ENCODE results near the gene GTF3A. TPM values are rescaled to one million over a fixed set of nuclear protein-coding genes. Genes with fewer than 3 reads are reported as not detected.
A peak's percentile ranks its signal among the peaks of the same experiment; 100 is the strongest.

Gene GTF3A
- total and polyA plus RNA-seq, 4 experiments from 2014 or later: 225 to 688 (median 416) TPM

GRCh38 chr13:27405546-27406134 is 18.8 kb upstream of the GTF3A start:
- H3K36me3 Mint-ChIP-seq: no peaks in the 10 kb centered on the region
- ChIA-PET POLR2A (ENCODE audit: partially characterized antibody) (interaction anchor here (0.6 to 1.6 kb wide), 5 partner anchors 19 to 216 kb away, joined by 3 to 6 read pairs (median 4); partner anchors contain the start of genes GTF3A, MTIF3 and POLR1D), CTCF (ENCODE audit: partially characterized antibody) (interaction anchor here (0.8 to 3.2 kb wide), 10 partner anchors 9 to 425 kb away, joined by 3 to 32 read pairs (median 4); no protein-coding TSS in a partner anchor)
- no peaks in the 10 kb centered on the region for H3K36me3 ChIP-seq (ENCODE audit: insufficient read depth, low read length)
- peaks cover 0 to 5% (median 0%) of the 10 kb centered on the region in 8 donors for H3K9me3 Mint-ChIP-seq
- no peak overlapping the region for H3K4me3 ChIP-seq (ENCODE audit: low read length in 2 of 2)
- intact Hi-C loops (cut with micrococcal nuclease): loop anchor here (1.0 kb wide), 4 partner anchors 21 to 421 kb away; partner anchors contain the start of gene MTIF3
- no peak for DNase-seq
- peaks cover 2 to 8% (median 4%) of the 10 kb centered on the region in 4 donors for H3K4me1 Mint-ChIP-seq
- no peak overlapping the region for H3K4me3 Mint-ChIP-seq
- H3K27ac Mint-ChIP-seq: no peak overlapping the region
- no peaks in the 10 kb centered on the region for H3K9me3 ChIP-seq (ENCODE audit: control insufficient read depth in 1 of 2, low read length in 2 of 2)
- H3K27me3 Mint-ChIP-seq: peaks cover 9 to 13% of the 10 kb centered on the region in 2 donors
- H3K27me3 ChIP-seq (ENCODE audit: insufficient read depth, low read length): no peaks in the 10 kb centered on the region
- peaks cover 3% of the 10 kb centered on the region for H3K4me1 ChIP-seq (ENCODE audit: insufficient read depth, low read length)
- H3K27ac ChIP-seq (ENCODE audit: low read depth, low read length): no peak overlapping the region

- peak; percentile 49 to 60 (median 56) for DNase-seq
- POLR2A ChIA-PET (ENCODE audit: partially characterized antibody): interaction anchor here (0.6 to 1.2 kb wide), 3 partner anchors 18 to 20 kb away, joined by 3 to 4 read pairs (median 4); partner anchors contain the start of gene GTF3A
- Histone ChIP-seq H3K4me3 (ENCODE audit: low read length in 2 of 2) (no peak overlapping the region), H3K4me1 (ENCODE audit: insufficient read depth, low read length) (peaks cover 3% of the 10 kb centered on the region), H3K27me3 (ENCODE audit: insufficient read depth, low read length) (no peaks in the 10 kb centered on the region), H3K9me3 (ENCODE audit: control insufficient read depth in 1 of 2, low read length in 2 of 2) (no peaks in the 10 kb centered on the region), H3K36me3 (ENCODE audit: insufficient read depth, low read length) (no peaks in the 10 kb centered on the region), H3K27ac (ENCODE audit: low read depth, low read length) (no peak overlapping the region)
- H3K4me3 Mint-ChIP-seq: peak overlapping the region in 1 of 8 donors; percentile 71
- intact Hi-C loops (cut with micrococcal nuclease): loop anchor here (1.0 kb wide), 4 partner anchors 20 to 420 kb away; partner anchors contain the start of gene MTIF3
- peaks cover 0 to 5% (median 0%) of the 10 kb centered on the region in 8 donors for H3K9me3 Mint-ChIP-seq
- peaks cover 2 to 6% (median 4%) of the 10 kb centered on the region in 4 donors for H3K4me1 Mint-ChIP-seq
- no peaks in the 10 kb centered on the region for H3K36me3 Mint-ChIP-seq
- CTCF ChIA-PET (ENCODE audit: partially characterized antibody): interaction anchor here (0.6 to 3.2 kb wide), 11 partner anchors 19 to 424 kb away, joined by 3 to 32 read pairs (median 4); partner anchors contain the start of gene LNX2
- no peak overlapping the region for H3K27ac Mint-ChIP-seq
- H3K27me3 Mint-ChIP-seq: peaks cover 10 to 13% of the 10 kb centered on the region in 2 donors
Measured at GRCh38 chr13:27406178-27406939, 18.1 kb upstream of the GTF3A start.

GRCh38 chr13:27408074-27408473 is 16.3 kb upstream of the GTF3A start:
- CTCF ChIA-PET (ENCODE audit: partially characterized antibody): interaction anchor here (3.6 kb wide), 1 partner anchor 18 kb away, joined by 11 read pairs; no protein-coding TSS in a partner anchor
- no peak overlapping the region for H3K27ac ChIP-seq (ENCODE audit: low read depth, low read length)

GRCh38 chr13:27409013-27409412 is 15.4 kb upstream of the GTF3A start:
- Mint-ChIP-seq H3K36me3 (no peaks in the 10 kb centered on the region), H3K4me3 (no peak overlapping the region), H3K27ac (no peak overlapping the region), H3K9me3 (peaks cover 0 to 5% (median 0%) of the 10 kb centered on the region in 8 donors), H3K4me1 (peaks cover 2 to 5% (median 4%) of the 10 kb centered on the region in 4 donors), H3K27me3 (peaks cover 10 to 19% of the 10 kb centered on the region in 2 donors)
- Histone ChIP-seq H3K9me3 (ENCODE audit: control insufficient read depth in 1 of 2, low read length in 2 of 2) (no peaks in the 10 kb centered on the region), H3K27ac (ENCODE audit: low read depth, low read length) (no peak overlapping the region), H3K4me1 (ENCODE audit: insufficient read depth, low read length) (peaks cover 3% of the 10 kb centered on the region), H3K4me3 (ENCODE audit: low read length in 2 of 2) (no peak overlapping the region), H3K36me3 (ENCODE audit: insufficient read depth, low read length) (no peaks in the 10 kb centered on the region), H3K27me3 (ENCODE audit: insufficient read depth, low read length) (no peaks in the 10 kb centered on the region)
- no peak for DNase-seq
- intact Hi-C loops (cut with micrococcal nuclease): no loop called here
- POLR2A ChIA-PET (ENCODE audit: partially characterized antibody): interaction anchor here (2.3 to 4.6 kb wide), 2 partner anchors 18 to 212 kb away, joined by 5 to 28 read pairs; partner anchors contain the start of gene LNX2
- CTCF ChIA-PET (ENCODE audit: partially characterized antibody): interaction anchor here (0.5 to 4.0 kb wide), 7 partner anchors 10 to 422 kb away, joined by 3 to 18 read pairs (median 4); partner anchors contain the start of gene GTF3A

More at GRCh38 chr13:27408074-27408473, 16.3 kb upstream of the GTF3A start:
- no peaks in the 10 kb centered on the region for H3K27me3 ChIP-seq (ENCODE audit: insufficient read depth, low read length)
- intact Hi-C loops (cut with micrococcal nuclease): no loop called here
- Mint-ChIP-seq H3K4me3 (no peak overlapping the region), H3K27me3 (peaks cover 10 to 19% of the 10 kb centered on the region in 2 donors), H3K9me3 (peaks cover 0 to 5% (median 0%) of the 10 kb centered on the region in 8 donors), H3K36me3 (no peaks in the 10 kb centered on the region), H3K4me1 (peaks cover 2 to 5% (median 4%) of the 10 kb centered on the region in 4 donors), H3K27ac (no peak overlapping the region)
- H3K36me3 ChIP-seq (ENCODE audit: insufficient read depth, low read length): no peaks in the 10 kb centered on the region
- POLR2A ChIA-PET (ENCODE audit: partially characterized antibody): interaction anchor here (2.3 to 4.6 kb wide), 2 partner anchors 19 to 213 kb away, joined by 5 to 28 read pairs; partner anchors contain the start of gene LNX2
- H3K9me3 ChIP-seq (ENCODE audit: control insufficient read depth in 1 of 2, low read length in 2 of 2): no peaks in the 10 kb centered on the region
- peaks cover 3% of the 10 kb centered on the region for H3K4me1 ChIP-seq (ENCODE audit: insufficient read depth, low read length)
- DNase-seq: no peak
- H3K4me3 ChIP-seq (ENCODE audit: low read length in 2 of 2): no peak overlapping the region

GRCh38 chr13:27411341-27411740 is 13.1 kb upstream of the GTF3A start:
- Histone ChIP-seq H3K9me3 (ENCODE audit: control insufficient read depth in 1 of 2, low read length in 2 of 2) (no peaks in the 10 kb centered on the region), H3K4me3 (ENCODE audit: low read length in 2 of 2) (no peak overlapping the region), H3K27ac (ENCODE audit: low read depth, low read length) (no peak overlapping the region), H3K36me3 (ENCODE audit: insufficient read depth, low read length) (no peaks in the 10 kb centered on the region), H3K27me3 (ENCODE audit: insufficient read depth, low read length) (no peaks in the 10 kb centered on the region), H3K4me1 (ENCODE audit: insufficient read depth, low read length) (peaks cover 2% of the 10 kb centered on the region)
- no peaks in the 10 kb centered on the region for H3K36me3 Mint-ChIP-seq
- H3K27me3 Mint-ChIP-seq: peaks cover 9 to 18% of the 10 kb centered on the region in 2 donors
- H3K27ac Mint-ChIP-seq: no peak overlapping the region
- no peak overlapping the region for H3K4me3 Mint-ChIP-seq
- ChIA-PET POLR2A (ENCODE audit: partially characterized antibody) (interaction anchor here (4.6 kb wide), 1 partner anchor 16 kb away, joined by 28 read pairs; no protein-coding TSS in a partner anchor), CTCF (ENCODE audit: partially characterized antibody) (interaction anchor here (1.4 to 4.0 kb wide), 3 partner anchors 15 to 415 kb away, joined by 5 to 18 read pairs (median 11); no protein-coding TSS in a partner anchor)
- peaks cover under 1 to 3% (median 2%) of the 10 kb centered on the region in 4 donors for H3K4me1 Mint-ChIP-seq
- intact Hi-C loops (cut with micrococcal nuclease): no loop called here
- DNase-seq: no peak
- H3K9me3 Mint-ChIP-seq: peaks cover 0 to 5% (median 0%) of the 10 kb centered on the region in 8 donors

GRCh38 chr13:27415116-27415515 is 9.3 kb upstream of the GTF3A start:
- Mint-ChIP-seq H3K27me3 (peaks cover 4 to 7% of the 10 kb centered on the region in 2 donors), H3K9me3 (peaks cover 0 to 1% (median 0%) of the 10 kb centered on the region in 8 donors), H3K27ac (no peak overlapping the region), H3K4me1 (no peaks in the 10 kb centered on the region), H3K4me3 (no peak overlapping the region), H3K36me3 (no peaks in the 10 kb centered on the region)
- Histone ChIP-seq H3K4me1 (ENCODE audit: insufficient read depth, low read length) (no peaks in the 10 kb centered on the region), H3K27me3 (ENCODE audit: insufficient read depth, low read length) (no peaks in the 10 kb centered on the region), H3K36me3 (ENCODE audit: insufficient read depth, low read length) (no peaks in the 10 kb centered on the region), H3K9me3 (ENCODE audit: control insufficient read depth in 1 of 2, low read length in 2 of 2) (no peaks in the 10 kb centered on the region), H3K27ac (ENCODE audit: low read depth, low read length) (no peak overlapping the region), H3K4me3 (ENCODE audit: low read length in 2 of 2) (no peak overlapping the region)
- ChIA-PET POLR2A (ENCODE audit: partially characterized antibody) (interaction anchor here (1.2 kb wide), 1 partner anchor 10 kb away, joined by 5 read pairs; no protein-coding TSS in a partner anchor), CTCF (ENCODE audit: partially characterized antibody) (interaction anchor here (2.6 kb wide), 1 partner anchor 11 kb away, joined by 8 read pairs; the partner anchor contains the start of gene GTF3A)
- no peak for DNase-seq
- intact Hi-C loops (cut with micrococcal nuclease): no loop called here

All from CD4-positive, alpha-beta memory T cell (primary cell).